ENCODE data around the gene NHS. TPM values are rescaled to one million over a fixed set of nuclear protein-coding genes. Genes with fewer than 3 reads are reported as not detected.

Gene NHS
- total RNA-seq, 4 donors from 2014 or later: 13.2 to 39.0 (median 31.5) TPM

GRCh38 chrX:17579026-17579425 is 204.0 kb downstream of the NHS start:
- WGBS, 2 donors: 57 to 67% methylated on average over 5 of the region's 5 CpGs
- Histone ChIP-seq H3K4me3 (no peak overlapping the region), H3K4me1 (peaks cover 0 to 8% (median 0%) of the 10 kb centered on the region in 4 donors), H3K27me3 (peaks cover 0 to 7% of the 10 kb centered on the region in 2 donors), H3K9me3 (no peaks in the 10 kb centered on the region), H3K27ac (no peak overlapping the region), H3K36me3 (no peaks in the 10 kb centered on the region)
- no peak for TF ChIP-seq EP300 (IDR thresholded peaks at IDR 0.05)
- TF ChIP-seq POLR2A (IDR thresholded peaks at IDR 0.05): no peak
- TF ChIP-seq CTCF (IDR thresholded peaks at IDR 0.05): no peak
- no peak for DNase-seq (ENCODE audit: low spot score in 2 of 2)

GRCh38 chrX:17580539-17581152 is 205.6 kb downstream of the NHS start:
- H3K36me3 ChIP-seq: no peaks in the 10 kb centered on the region
- no peaks in the 10 kb centered on the region for H3K9me3 ChIP-seq
- no peak for TF ChIP-seq POLR2A (IDR thresholded peaks at IDR 0.05)
- TF ChIP-seq EP300 (IDR thresholded peaks at IDR 0.05): no peak
- no peak for TF ChIP-seq CTCF (IDR thresholded peaks at IDR 0.05)
- no peak overlapping the region for H3K4me3 ChIP-seq
- WGBS, 2 donors: 51 to 53% methylated on average over 6 of the region's 6 CpGs
- no peak for DNase-seq (ENCODE audit: low spot score in 2 of 2)
- H3K27me3 ChIP-seq: peaks cover 0 to 7% of the 10 kb centered on the region in 2 donors
- H3K4me1 ChIP-seq: peaks cover 0 to 8% (median 0%) of the 10 kb centered on the region in 4 donors
- no peak overlapping the region for H3K27ac ChIP-seq

- 48 to 55% methylated on average over 5 of the region's 5 CpGs for WGBS, 2 donors
- peaks cover 0 to 7% of the 10 kb centered on the region in 2 donors for H3K27me3 ChIP-seq
- peaks cover 0 to 8% (median 0%) of the 10 kb centered on the region in 4 donors for H3K4me1 ChIP-seq
- no peak overlapping the region for H3K27ac ChIP-seq
- no peak overlapping the region for H3K4me3 ChIP-seq
- no peak for TF ChIP-seq EP300 (IDR thresholded peaks at IDR 0.05)
- TF ChIP-seq CTCF (IDR thresholded peaks at IDR 0.05): no peak
- TF ChIP-seq POLR2A (IDR thresholded peaks at IDR 0.05): no peak
- DNase-seq (ENCODE audit: low spot score in 2 of 2): no peak
- no peaks in the 10 kb centered on the region for H3K9me3 ChIP-seq
- no peaks in the 10 kb centered on the region for H3K36me3 ChIP-seq
These were observed 206.6 kb downstream of the NHS start for GRCh38 chrX:17581641-17582040.

- H3K4me1 ChIP-seq: peaks cover 0 to 8% (median 0%) of the 10 kb centered on the region in 4 donors
- H3K27ac ChIP-seq: no peak overlapping the region
- no peak for DNase-seq (ENCODE audit: low spot score in 2 of 2)
- no peaks in the 10 kb centered on the region for H3K9me3 ChIP-seq
- no peaks in the 10 kb centered on the region for H3K36me3 ChIP-seq
- no peak for TF ChIP-seq POLR2A (IDR thresholded peaks at IDR 0.05)
- no peak for TF ChIP-seq CTCF (IDR thresholded peaks at IDR 0.05)
- no peak for TF ChIP-seq EP300 (IDR thresholded peaks at IDR 0.05)
- peaks cover 0 to 6% of the 10 kb centered on the region in 2 donors for H3K27me3 ChIP-seq
- no peak overlapping the region for H3K4me3 ChIP-seq
- WGBS, 2 donors: 20 to 34% methylated on average over 4 of the region's 4 CpGs
These were observed 209.3 kb downstream of the NHS start for GRCh38 chrX:17584248-17584681.

- WGBS, 2 donors: 84 to 97% methylated on average over 3 of the region's 3 CpGs
- Histone ChIP-seq H3K36me3 (no peaks in the 10 kb centered on the region), H3K27me3 (no peaks in the 10 kb centered on the region), H3K9me3 (no peaks in the 10 kb centered on the region), H3K27ac (no peak overlapping the region), H3K4me1 (peaks cover 0 to 8% (median 0%) of the 10 kb centered on the region in 4 donors), H3K4me3 (no peak overlapping the region)
- no peak for TF ChIP-seq EP300 (IDR thresholded peaks at IDR 0.05)
- no peak for TF ChIP-seq CTCF (IDR thresholded peaks at IDR 0.05)
- no peak for TF ChIP-seq POLR2A (IDR thresholded peaks at IDR 0.05)
- DNase-seq (ENCODE audit: low spot score in 2 of 2): no peak
These were observed 210.0 kb downstream of the NHS start for GRCh38 chrX:17585006-17585405.
